GM23338 (cell line): ENCODE results near the gene IPCEF1. TPM values are rescaled to one million over a fixed set of nuclear protein-coding genes. Genes with fewer than 3 reads are reported as not detected.

Experiments
- ATAC-seq: fragments of 200-7000 bp; cut with Tn5 transposase; 3 replicates; pipeline ENCODE4 v1.9.1; 2020
- DNase-seq: peaks from one replicate; pipeline ENCODE4 v3.0.0-alpha.2; 2015; ENCODE audit warnings: low spot score
- H2AFZ ChIP-seq: fragments of 200-600 bp; sonication (generic); 2 replicates; pipeline ENCODE4 v1.8.0; 2016; ENCODE audit warnings: antibody characterized with exemption, mild to moderate bottlenecking, moderate library complexity
- H3F3A ChIP-seq: fragments of 200-600 bp; sonication (generic); replicated peaks from 2 replicates; pipeline ENCODE4 v1.8.0; 2017; ENCODE audit warnings: antibody characterized with exemption, mixed run types, low read depth
- H3K27ac ChIP-seq: fragments of 200-600 bp; sonication (generic); 2 replicates; pipeline ENCODE4 v1.6.1; 2016; ENCODE audit warnings: low read depth
- H3K27me3 ChIP-seq: fragments of 200-600 bp; sonication (generic); 2 replicates; pipeline ENCODE4 v1.8.0; 2016; ENCODE audit warnings: mild to moderate bottlenecking, mixed run types, moderate library complexity; ENCODE audit not compliant: insufficient read depth
- H3K36me3 ChIP-seq: fragments of 200-600 bp; sonication (generic); 2 replicates; pipeline ENCODE4 v1.8.0; 2016; ENCODE audit warnings: mild to moderate bottlenecking; ENCODE audit not compliant: insufficient read depth
- H3K4me1 ChIP-seq: fragments of 200-600 bp; sonication (generic); 2 replicates; pipeline ENCODE4 v1.8.0; 2016; ENCODE audit warnings: mild to moderate bottlenecking, moderate library complexity; ENCODE audit not compliant: insufficient read depth
- H3K4me2 ChIP-seq: fragments of 200-600 bp; sonication (generic); 2 replicates; pipeline ENCODE4 v1.7.1; 2017; ENCODE audit warnings: mixed run types
- H3K4me3 ChIP-seq: fragments of 200-600 bp; sonication (generic); 2 replicates; pipeline ENCODE4 v1.6.1; 2016; ENCODE audit warnings: mixed run types
- H3K79me2 ChIP-seq: fragments of 200-600 bp; sonication (generic); replicated peaks from 2 replicates; pipeline ENCODE4 v1.8.0; 2017; ENCODE audit warnings: mild to moderate bottlenecking; ENCODE audit not compliant: insufficient read depth
- H3K9me2 ChIP-seq: fragments of 200-600 bp; sonication (generic); 2 replicates; pipeline ENCODE4 v1.8.0; 2017; ENCODE audit not compliant: insufficient read depth
- H4K20me1 ChIP-seq: fragments of 200-600 bp; sonication (generic); replicated peaks from 2 replicates; pipeline ENCODE4 v1.8.0; 2017; ENCODE audit warnings: mild to moderate bottlenecking; ENCODE audit not compliant: insufficient read depth
- H3K27ac Mint-ChIP-seq: 2 replicates; pipeline ENCODE4 v1.8.0; 2020; ENCODE audit warnings: inconsistent platforms, mild to moderate bottlenecking, moderate library complexity, mixed read lengths
- H3K27me3 Mint-ChIP-seq: 3 replicates; pipeline ENCODE4 v1.8.0; 2022; ENCODE audit warnings: low read depth, mild to moderate bottlenecking, moderate library complexity, mixed read lengths, inconsistent platforms; ENCODE audit not compliant: insufficient read depth, poor library complexity
- H3K36me3 Mint-ChIP-seq: 3 replicates; pipeline ENCODE4 v1.8.0; 2021; ENCODE audit warnings: low read depth, mild to moderate bottlenecking, inconsistent platforms, moderate library complexity, mixed read lengths
- H3K4me1 Mint-ChIP-seq: 3 replicates; pipeline ENCODE4 v1.8.0; 2020; ENCODE audit warnings: mild to moderate bottlenecking, inconsistent platforms, mixed read lengths
- H3K4me3 Mint-ChIP-seq: 3 replicates; pipeline ENCODE4 v1.8.0; 2021; ENCODE audit warnings: moderate library complexity, mild to moderate bottlenecking, inconsistent platforms, mixed read lengths
- H3K9me3 Mint-ChIP-seq: 3 replicates; pipeline ENCODE4 v1.8.0; 2020; ENCODE audit warnings: moderate library complexity, mild to moderate bottlenecking, inconsistent platforms, mixed read lengths
- CREB1 ChIP-seq: fragments of 250-450 bp; sonication (Bioruptor Pico); IDR thresholded peaks from 2 replicates; pipeline ENCODE4 v1.5.0; 2020; ENCODE audit warnings: low read depth, mild to moderate bottlenecking, moderate library complexity
- ETS1 ChIP-seq: IDR thresholded peaks from 2 replicates; pipeline ENCODE4 v1.6.1; 2016; ENCODE audit warnings: antibody characterized with exemption
- EZH2 ChIP-seq: fragments of 200-600 bp; sonication (generic); IDR thresholded peaks from one replicate; pipeline ENCODE4 v1.8.0; 2017; ENCODE audit warnings: antibody characterized with exemption, mild to moderate bottlenecking, low read depth; ENCODE audit not compliant: unreplicated experiment
- EZH2phosphoT487 ChIP-seq: fragments of 200-600 bp; sonication (generic); IDR thresholded peaks from one replicate; pipeline ENCODE4 v1.8.1; 2018; ENCODE audit warnings: antibody characterized with exemption; ENCODE audit not compliant: unreplicated experiment
- JUNB ChIP-seq: IDR thresholded peaks from one replicate; pipeline ENCODE4 v1.6.1; 2016; ENCODE audit warnings: antibody characterized with exemption; ENCODE audit not compliant: unreplicated experiment
- NANOG ChIP-seq: IDR thresholded peaks from 2 replicates; pipeline ENCODE4 v1.6.1; 2016; ENCODE audit warnings: antibody characterized with exemption, borderline replicate concordance
- POLR2AphosphoS5 ChIP-seq: IDR thresholded peaks from 2 replicates; pipeline ENCODE4 v1.6.1; 2016; ENCODE audit warnings: antibody characterized with exemption, low read depth
- REST ChIP-seq: IDR thresholded peaks from one replicate; pipeline ENCODE4 v1.6.1; 2018; ENCODE audit warnings: antibody characterized with exemption; ENCODE audit not compliant: unreplicated experiment
- STAT1 ChIP-seq: IDR thresholded peaks from one replicate; pipeline ENCODE4 v1.6.1; 2016; ENCODE audit warnings: antibody characterized with exemption; ENCODE audit not compliant: unreplicated experiment
- ZNF114 ChIP-seq: fragments of 250-450 bp; sonication (Bioruptor Pico); IDR thresholded peaks from 2 replicates; pipeline ENCODE4 v1.5.0; 2020; ENCODE audit warnings: mild to moderate bottlenecking, moderate library complexity
- ZNF331 ChIP-seq: fragments of 250-450 bp; sonication (Bioruptor Pico); IDR thresholded peaks from 2 replicates; pipeline ENCODE4 v1.5.0; 2020; ENCODE audit warnings: low read depth, mild to moderate bottlenecking, moderate library complexity
- ZNF462 ChIP-seq: fragments of 250-450 bp; sonication (Bioruptor Pico); IDR thresholded peaks from 2 replicates; pipeline ENCODE4 v1.5.0; 2020; ENCODE audit warnings: mild to moderate bottlenecking, moderate library complexity
- polyA plus RNA-seq: library from polyadenylated mRNA; unstranded; fragments of >200 nt; fragmentation: Nextera tagmentation; extraction: Ambion mirVana; gene quantifications from 2 replicates; pipeline ENCODE4 v1.2.1, GENCODE V29; 2016
- total RNA-seq: library from RNA; depleted of rRNA; stranded (reverse); fragments of >200 nt; shearing (Covaris generic); gene quantifications from 2 replicates; pipeline ENCODE4 v1.2.3, GENCODE V29; 2014
- TF ChIP-seq, protein P1 (sequence below), 2 experiments: fragments of 200-600 bp in 1 of 2; sonication (generic) in 1 of 2; conservative IDR thresholded peaks; 2 replicates each; pipeline versions ENCODE4 v1.5.1 to v1.6.1; 2016 to 2017; ENCODE audit warnings: antibody characterized with exemption in 2 of 2, low read depth in 2 of 2, mild to moderate bottlenecking in 2 of 2, moderate library complexity in 1 of 2

Gene IPCEF1
- total and polyA plus RNA-seq, 2 experiments from 2014 or later = 0.15 to 1.8 TPM

- no peaks in the 10 kb centered on the region for H3K79me2 ChIP-seq
- H3K27me3 ChIP-seq = no peaks in the 10 kb centered on the region
- no peaks in the 10 kb centered on the region for H3F3A ChIP-seq
- 0 out of 2 replicates have a peak, but pooled peaks cover 2% of the 10 kb centered on the region for H3K9me2 ChIP-seq
- H3K4me3 ChIP-seq = no peak overlapping the region
- ATAC-seq (no peak), DNase-seq (no peak)
- no peaks in the 10 kb centered on the region for H3K36me3 ChIP-seq
- H3K4me2 ChIP-seq = no peak overlapping the region
- no peaks in the 10 kb centered on the region for H3K4me1 Mint-ChIP-seq
- H3K27me3 Mint-ChIP-seq = peaks cover 2% of the 10 kb centered on the region
- H2AFZ ChIP-seq = no peak overlapping the region
- no peak overlapping the region for H3K27ac Mint-ChIP-seq
- no peaks in the 10 kb centered on the region for H3K9me3 Mint-ChIP-seq
- no peak for TF ChIP-seq CREB1 (CRISPR knock-in tag)
- no peak for TF ChIP-seq REST
- no peak for TF ChIP-seq STAT1
- no peak for TF ChIP-seq NANOG
- TF ChIP-seq POLR2AphosphoS5 = no peak
- TF ChIP-seq JUNB = no peak
- no peak for TF ChIP-seq ZNF462 (CRISPR knock-in tag)
- no peak for TF ChIP-seq EZH2
- no peak for TF ChIP-seq ZNF114 (CRISPR knock-in tag)
- TF ChIP-seq ZNF331 (CRISPR knock-in tag) = no peak
- TF ChIP-seq EZH2phosphoT487 = no peak
- TF ChIP-seq, protein P1, sequence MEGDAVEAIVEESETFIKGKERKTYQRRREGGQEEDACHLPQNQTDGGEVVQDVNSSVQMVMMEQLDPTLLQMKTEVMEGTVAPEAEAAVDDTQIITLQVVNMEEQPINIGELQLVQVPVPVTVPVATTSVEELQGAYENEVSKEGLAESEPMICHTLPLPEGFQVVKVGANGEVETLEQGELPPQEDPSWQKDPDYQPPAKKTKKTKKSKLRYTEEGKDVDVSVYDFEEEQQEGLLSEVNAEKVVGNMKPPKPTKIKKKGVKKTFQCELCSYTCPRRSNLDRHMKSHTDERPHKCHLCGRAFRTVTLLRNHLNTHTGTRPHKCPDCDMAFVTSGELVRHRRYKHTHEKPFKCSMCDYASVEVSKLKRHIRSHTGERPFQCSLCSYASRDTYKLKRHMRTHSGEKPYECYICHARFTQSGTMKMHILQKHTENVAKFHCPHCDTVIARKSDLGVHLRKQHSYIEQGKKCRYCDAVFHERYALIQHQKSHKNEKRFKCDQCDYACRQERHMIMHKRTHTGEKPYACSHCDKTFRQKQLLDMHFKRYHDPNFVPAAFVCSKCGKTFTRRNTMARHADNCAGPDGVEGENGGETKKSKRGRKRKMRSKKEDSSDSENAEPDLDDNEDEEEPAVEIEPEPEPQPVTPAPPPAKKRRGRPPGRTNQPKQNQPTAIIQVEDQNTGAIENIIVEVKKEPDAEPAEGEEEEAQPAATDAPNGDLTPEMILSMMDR (conservative IDR thresholded peaks at IDR 0.05; ENCODE audit: low read depth in 2 of 2) = no peak
- no peak for TF ChIP-seq ETS1
- no peak overlapping the region for H3K27ac ChIP-seq
- no peaks in the 10 kb centered on the region for H3K4me1 ChIP-seq
- H3K4me3 Mint-ChIP-seq = no peak overlapping the region
- H3K36me3 Mint-ChIP-seq = no peaks in the 10 kb centered on the region
- H4K20me1 ChIP-seq = no peaks in the 10 kb centered on the region
Observed at GRCh38 chr6:154209555-154209954, 147.0 kb downstream of the IPCEF1 start.
